Muscle layer of duodenum (tissue), 2 donors: ENCODE data around the gene SRA1.

Experiments
- H3K27ac ChIP-seq: one replicate; pipeline ENCODE4 v1.7.0; 2013; ENCODE audit warnings: mild to moderate bottlenecking, low read length
- H3K27me3 ChIP-seq: one replicate; pipeline ENCODE4 v1.7.0; 2013; ENCODE audit warnings: low read depth, mild to moderate bottlenecking, control low read depth, low read length
- H3K36me3 ChIP-seq, 2 donors: one replicate each; pipeline ENCODE4 v1.7.0; 2013; ENCODE audit warnings: low read length in 2 of 2, control low read depth in 1 of 2, mild to moderate bottlenecking in 1 of 2; ENCODE audit not compliant: insufficient read depth in 2 of 2, control insufficient read depth in 1 of 2
- H3K4me1 ChIP-seq, 2 donors: one replicate each; pipeline ENCODE4 v1.7.0; 2013; ENCODE audit warnings: low read length in 2 of 2, mild to moderate bottlenecking in 2 of 2, control low read depth in 1 of 2, moderate library complexity in 1 of 2; ENCODE audit not compliant: insufficient read depth in 2 of 2, control insufficient read depth in 1 of 2
- H3K4me3 ChIP-seq, 2 donors: one replicate each; pipeline ENCODE4 v1.7.0; 2013; ENCODE audit warnings: low read length in 2 of 2, low read depth in 1 of 2, mild to moderate bottlenecking in 1 of 2
- H3K9me3 ChIP-seq, 2 donors: one replicate each; pipeline ENCODE4 v1.7.0; 2013; ENCODE audit warnings: low read length in 2 of 2, control low read depth in 1 of 2, mild to moderate bottlenecking in 1 of 2; ENCODE audit not compliant: control insufficient read depth in 1 of 2
- donor health status: healthy.

The SRA1 gene

GRCh38 chr5:140509898-140510297, 47.4 kb downstream of the SRA1 start:
- H3K4me3 ChIP-seq: no peak overlapping the region
- no peaks in the 10 kb centered on the region for H3K9me3 ChIP-seq
- no peaks in the 10 kb centered on the region for H3K4me1 ChIP-seq
- no peak overlapping the region for H3K27ac ChIP-seq
- H3K36me3 ChIP-seq: peaks cover 53 to 77% of the 10 kb centered on the region in 2 donors
- H3K27me3 ChIP-seq: no peaks in the 10 kb centered on the region

DNA sequence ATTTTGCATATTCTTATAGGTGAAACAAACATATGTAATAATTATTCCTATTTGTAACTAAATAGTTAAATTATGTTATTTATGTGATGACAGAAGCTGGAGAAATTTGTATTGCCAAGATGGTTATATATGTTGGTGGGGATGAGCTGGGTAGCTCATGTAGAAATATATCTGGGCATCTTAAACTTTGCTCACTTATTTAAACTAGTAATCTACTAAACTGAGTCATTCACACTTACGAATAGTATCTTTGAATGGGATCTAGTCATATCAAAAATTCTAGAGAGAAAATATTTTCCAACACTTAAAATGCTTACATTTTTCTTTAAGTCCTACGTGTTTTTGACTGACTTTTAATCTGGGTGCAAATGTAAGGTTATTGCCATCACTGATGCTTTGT, 54.4 kb downstream of the SRA1 start:
- Histone ChIP-seq H3K27ac (no peak overlapping the region), H3K27me3 (no peaks in the 10 kb centered on the region), H3K9me3 (no peaks in the 10 kb centered on the region), H3K36me3 (peaks cover 30 to 37% of the 10 kb centered on the region in 2 donors), H3K4me3 (no peak overlapping the region), H3K4me1 (no peaks in the 10 kb centered on the region)
